ENCODE measurements around the gene PPM1L. TPM values are rescaled to one million over a fixed set of nuclear protein-coding genes. Genes with fewer than 3 reads are reported as not detected.
A peak's percentile ranks its signal among the peaks of the same experiment; 100 is the strongest.

Gene PPM1L
- polyA plus RNA-seq, 3 donors: 5.5 to 9.9 (median 7.8) TPM

DNA sequence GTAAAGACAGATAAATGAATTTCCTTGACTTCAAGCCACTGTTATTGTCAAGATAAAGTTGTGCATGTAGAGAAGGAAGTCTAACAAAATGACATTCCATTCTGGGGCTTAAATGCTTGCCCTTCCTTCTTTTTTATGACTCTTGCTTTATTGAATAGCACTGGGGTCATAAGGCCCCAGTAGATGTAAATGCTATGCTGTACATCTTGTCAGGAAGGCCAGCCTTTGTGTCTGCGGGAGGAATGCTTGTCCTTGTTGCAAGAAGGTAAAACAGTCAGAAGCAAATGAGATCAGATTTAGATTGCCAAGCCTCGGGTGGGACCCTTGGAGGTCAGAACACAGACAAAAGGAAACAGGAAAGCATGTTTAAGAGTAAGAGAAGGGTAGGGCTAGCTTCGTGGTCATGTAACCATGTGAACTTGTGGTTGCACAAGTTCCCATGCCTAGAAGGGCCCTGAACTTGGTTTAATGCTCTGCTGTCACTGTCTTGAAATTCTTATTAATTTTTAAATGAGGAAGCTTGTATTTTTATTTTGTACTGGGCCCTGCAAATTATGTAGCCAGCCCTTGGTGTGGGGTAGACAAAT, 81.5 kb downstream of the PPM1L start:
- Histone ChIP-seq H3K4me1 (ENCODE audit: control insufficient read depth in 1 of 2, insufficient read depth in 2 of 2, low read length in 2 of 2) (peaks cover 27 to 34% of the 10 kb centered on the region in 2 donors), H3K79me2 (ENCODE audit: insufficient read depth, low read length) (no peaks in the 10 kb centered on the region), H3K9me3 (replicated peaks in 1 of 2; ENCODE audit: control insufficient read depth in 1 of 2, insufficient read depth in 1 of 2, low read length in 2 of 2) (peaks cover 0 to 2% of the 10 kb centered on the region in 2 donors), H3K4me2 (replicated peaks; ENCODE audit: extremely low read depth, low read length, poor library complexity, severe bottlenecking) (peak overlapping the region; percentile 32), H2AFZ (ENCODE audit: insufficient read depth, low read depth, low read length, poor library complexity, severe bottlenecking) (no peak overlapping the region), H4K20me1 (ENCODE audit: insufficient read depth, low read length) (no peaks in the 10 kb centered on the region), H3K36me3 (replicated peaks in 1 of 2; ENCODE audit: control insufficient read depth in 1 of 2, insufficient read depth in 2 of 2, low read length in 2 of 2) (no peaks in the 10 kb centered on the region), H3K27ac (ENCODE audit: low read depth in 1 of 2, low read length in 2 of 2) (peak overlapping the region in 1 of 2 donors; percentile 66), H3K27me3 (ENCODE audit: control insufficient read depth in 2 of 2, insufficient read depth in 2 of 2, low read length in 2 of 2) (no peaks in the 10 kb centered on the region), H3K4me3 (replicated peaks in 1 of 3; ENCODE audit: low read depth in 2 of 3, low read length in 3 of 3) (peak overlapping the region in 1 of 3 experiments; percentile 14), H3K9ac (ENCODE audit: insufficient read depth, low read length, poor library complexity, severe bottlenecking) (no peak overlapping the region)
- Mint-ChIP-seq H3K9me3 (peaks cover 0 to 4% (median 2%) of the 10 kb centered on the region in 7 donors), H3K4me1 (peaks cover 31% of the 10 kb centered on the region), H3K27ac (peak overlapping the region; percentile 72 to 92 (median 87)), H3K4me3 (peak overlapping the region in 1 of 2 donors; percentile 39), H3K27me3 (ENCODE audit: low read depth in 3 of 3) (peaks cover 0 to 2% (median 0%) of the 10 kb centered on the region in 3 donors), H3K36me3 (peaks cover 0 to 2% of the 10 kb centered on the region in 2 donors)
- intact Hi-C loops (cut with micrococcal nuclease): no loop called here
- DNase-seq: peak; percentile 24 to 55 (median 36)
- TF ChIP-seq, protein P1, sequence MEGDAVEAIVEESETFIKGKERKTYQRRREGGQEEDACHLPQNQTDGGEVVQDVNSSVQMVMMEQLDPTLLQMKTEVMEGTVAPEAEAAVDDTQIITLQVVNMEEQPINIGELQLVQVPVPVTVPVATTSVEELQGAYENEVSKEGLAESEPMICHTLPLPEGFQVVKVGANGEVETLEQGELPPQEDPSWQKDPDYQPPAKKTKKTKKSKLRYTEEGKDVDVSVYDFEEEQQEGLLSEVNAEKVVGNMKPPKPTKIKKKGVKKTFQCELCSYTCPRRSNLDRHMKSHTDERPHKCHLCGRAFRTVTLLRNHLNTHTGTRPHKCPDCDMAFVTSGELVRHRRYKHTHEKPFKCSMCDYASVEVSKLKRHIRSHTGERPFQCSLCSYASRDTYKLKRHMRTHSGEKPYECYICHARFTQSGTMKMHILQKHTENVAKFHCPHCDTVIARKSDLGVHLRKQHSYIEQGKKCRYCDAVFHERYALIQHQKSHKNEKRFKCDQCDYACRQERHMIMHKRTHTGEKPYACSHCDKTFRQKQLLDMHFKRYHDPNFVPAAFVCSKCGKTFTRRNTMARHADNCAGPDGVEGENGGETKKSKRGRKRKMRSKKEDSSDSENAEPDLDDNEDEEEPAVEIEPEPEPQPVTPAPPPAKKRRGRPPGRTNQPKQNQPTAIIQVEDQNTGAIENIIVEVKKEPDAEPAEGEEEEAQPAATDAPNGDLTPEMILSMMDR (IDR thresholded peaks at IDR 0.05): no peak
- WGBS (ENCODE audit: insufficient coverage): 29% methylated on average over 2 of the region's 3 CpGs

DNA sequence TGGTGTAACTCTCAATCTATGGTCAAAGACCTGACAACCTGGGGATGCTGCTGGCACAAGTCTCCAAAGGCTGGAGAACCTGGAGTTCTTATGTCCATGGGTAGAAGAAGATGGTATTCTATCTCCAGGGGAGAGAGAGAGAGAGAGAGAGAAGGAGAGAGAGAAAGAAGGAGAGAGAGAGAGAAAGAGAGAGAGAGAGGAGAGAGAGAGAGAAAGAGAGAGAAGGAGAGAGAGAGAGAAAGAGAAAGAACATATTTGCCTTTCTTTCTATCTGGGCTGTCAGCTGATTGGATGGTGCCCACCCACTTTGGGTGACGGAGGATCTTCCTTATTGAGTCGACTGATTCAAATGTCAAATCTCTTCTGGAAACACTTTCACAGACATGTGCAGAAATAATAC, 84.6 kb downstream of the PPM1L start:
- Histone ChIP-seq H3K27ac (ENCODE audit: low read depth in 1 of 2, low read length in 2 of 2) (no peak overlapping the region), H3K4me3 (replicated peaks in 1 of 3; ENCODE audit: low read depth in 2 of 3, low read length in 3 of 3) (no peak overlapping the region), H4K20me1 (ENCODE audit: insufficient read depth, low read length) (no peaks in the 10 kb centered on the region), H3K27me3 (ENCODE audit: control insufficient read depth in 2 of 2, insufficient read depth in 2 of 2, low read length in 2 of 2) (no peaks in the 10 kb centered on the region), H2AFZ (ENCODE audit: insufficient read depth, low read depth, low read length, poor library complexity, severe bottlenecking) (no peak overlapping the region), H3K9ac (ENCODE audit: insufficient read depth, low read length, poor library complexity, severe bottlenecking) (no peak overlapping the region), H3K36me3 (replicated peaks in 1 of 2; ENCODE audit: control insufficient read depth in 1 of 2, insufficient read depth in 2 of 2, low read length in 2 of 2) (no peaks in the 10 kb centered on the region), H3K4me1 (ENCODE audit: control insufficient read depth in 1 of 2, insufficient read depth in 2 of 2, low read length in 2 of 2) (peaks cover 27 to 32% of the 10 kb centered on the region in 2 donors), H3K79me2 (ENCODE audit: insufficient read depth, low read length) (no peaks in the 10 kb centered on the region), H3K4me2 (replicated peaks; ENCODE audit: extremely low read depth, low read length, poor library complexity, severe bottlenecking) (no peak overlapping the region), H3K9me3 (replicated peaks in 1 of 2; ENCODE audit: control insufficient read depth in 1 of 2, insufficient read depth in 1 of 2, low read length in 2 of 2) (peaks cover 0 to 2% of the 10 kb centered on the region in 2 donors)
- 100% methylated on average over 2 of the region's 2 CpGs for WGBS (ENCODE audit: insufficient coverage)
- Mint-ChIP-seq H3K4me3 (no peak overlapping the region), H3K27ac (no peak overlapping the region), H3K36me3 (peaks cover 0 to 2% of the 10 kb centered on the region in 2 donors), H3K9me3 (peaks cover 0 to 5% (median 0%) of the 10 kb centered on the region in 7 donors), H3K27me3 (ENCODE audit: low read depth in 3 of 3) (no peaks in the 10 kb centered on the region), H3K4me1 (peaks cover 25% of the 10 kb centered on the region)
- TF ChIP-seq, protein P1 (IDR thresholded peaks at IDR 0.05): no peak
- DNase-seq: no peak
- intact Hi-C loops (cut with micrococcal nuclease): no loop called here
